DND-41 (cell line): ENCODE results near the gene SOX13.

ENCODE experiments used
- ATAC-seq: fragments of 200-7000 bp; cut with Tn5 transposase; 3 replicates; pipeline ENCODE4 v1.9.1; 2021; ENCODE audit warnings: low read depth; ENCODE audit not compliant: insufficient read depth
- DNase-seq: peaks from one replicate; pipeline ENCODE4 v3.0.0-alpha.2; 2020
- H2AFZ ChIP-seq: 2 replicates; pipeline ENCODE4 v1.6.0; 2012; ENCODE audit warnings: low read depth, low read length
- H3K27ac ChIP-seq: 2 replicates; pipeline ENCODE4 v1.5.1; 2012; ENCODE audit warnings: low read length, inconsistent platforms
- H3K27me3 ChIP-seq: fragments of 200-600 bp; sonication (generic); 2 replicates; pipeline ENCODE4 v1.6.0; 2012; ENCODE audit warnings: low read length, mild to moderate bottlenecking, inconsistent platforms; ENCODE audit not compliant: insufficient read depth, poor library complexity
- H3K36me3 ChIP-seq: 2 replicates; pipeline ENCODE4 v1.5.1; 2012; ENCODE audit warnings: low read length, inconsistent platforms; ENCODE audit not compliant: insufficient read depth
- H3K4me1 ChIP-seq: 2 replicates; pipeline ENCODE4 v1.5.1; 2012; ENCODE audit warnings: mild to moderate bottlenecking, low read length; ENCODE audit not compliant: insufficient read depth
- H3K4me2 ChIP-seq: 2 replicates; pipeline ENCODE4 v1.6.0; 2012; ENCODE audit warnings: mild to moderate bottlenecking, moderate library complexity, low read length, inconsistent platforms; ENCODE audit not compliant: insufficient read depth
- H3K4me3 ChIP-seq, 2 experiments: fragments of 200-600 bp in 1 of 2; shearing (Covaris generic) in 1 of 2; 2 replicates each; pipeline ENCODE4 v1.5.1; 2012 to 2016; ENCODE audit warnings: inconsistent platforms in 2 of 2, low read length in 2 of 2, mild to moderate bottlenecking in 2 of 2, low read depth in 1 of 2, moderate library complexity in 1 of 2
- H3K79me2 ChIP-seq: 2 replicates; pipeline ENCODE4 v1.6.0; 2012; ENCODE audit warnings: low read length, inconsistent platforms; ENCODE audit not compliant: insufficient read depth
- H3K9ac ChIP-seq: 2 replicates; pipeline ENCODE4 v1.6.0; 2012; ENCODE audit warnings: low read depth, mild to moderate bottlenecking, inconsistent platforms, low read length, moderate library complexity
- H3K9me3 ChIP-seq: 2 replicates; pipeline ENCODE4 v1.5.1; 2012; ENCODE audit warnings: low read length, moderate library complexity, mild to moderate bottlenecking, inconsistent platforms; ENCODE audit not compliant: insufficient read depth, severe bottlenecking
- H4K20me1 ChIP-seq: 2 replicates; pipeline ENCODE4 v1.6.0; 2012; ENCODE audit warnings: low read length; ENCODE audit not compliant: insufficient read depth
- EZH2 ChIP-seq: IDR thresholded peaks from 3 replicates; pipeline ENCODE4 v1.6.1; 2012; ENCODE audit warnings: borderline replicate concordance, low read depth, mild to moderate bottlenecking, moderate library complexity, low read length, inconsistent platforms; ENCODE audit not compliant: severe bottlenecking
- TF ChIP-seq, protein P1 (sequence below): IDR thresholded peaks from 2 replicates; pipeline ENCODE4 v1.5.1; 2012; ENCODE audit warnings: borderline replicate concordance, low read length, moderate library complexity, mild to moderate bottlenecking; ENCODE audit not compliant: poor library complexity, severe bottlenecking; ENCODE audit errors: extremely low read depth

The SOX13 gene

DNA sequence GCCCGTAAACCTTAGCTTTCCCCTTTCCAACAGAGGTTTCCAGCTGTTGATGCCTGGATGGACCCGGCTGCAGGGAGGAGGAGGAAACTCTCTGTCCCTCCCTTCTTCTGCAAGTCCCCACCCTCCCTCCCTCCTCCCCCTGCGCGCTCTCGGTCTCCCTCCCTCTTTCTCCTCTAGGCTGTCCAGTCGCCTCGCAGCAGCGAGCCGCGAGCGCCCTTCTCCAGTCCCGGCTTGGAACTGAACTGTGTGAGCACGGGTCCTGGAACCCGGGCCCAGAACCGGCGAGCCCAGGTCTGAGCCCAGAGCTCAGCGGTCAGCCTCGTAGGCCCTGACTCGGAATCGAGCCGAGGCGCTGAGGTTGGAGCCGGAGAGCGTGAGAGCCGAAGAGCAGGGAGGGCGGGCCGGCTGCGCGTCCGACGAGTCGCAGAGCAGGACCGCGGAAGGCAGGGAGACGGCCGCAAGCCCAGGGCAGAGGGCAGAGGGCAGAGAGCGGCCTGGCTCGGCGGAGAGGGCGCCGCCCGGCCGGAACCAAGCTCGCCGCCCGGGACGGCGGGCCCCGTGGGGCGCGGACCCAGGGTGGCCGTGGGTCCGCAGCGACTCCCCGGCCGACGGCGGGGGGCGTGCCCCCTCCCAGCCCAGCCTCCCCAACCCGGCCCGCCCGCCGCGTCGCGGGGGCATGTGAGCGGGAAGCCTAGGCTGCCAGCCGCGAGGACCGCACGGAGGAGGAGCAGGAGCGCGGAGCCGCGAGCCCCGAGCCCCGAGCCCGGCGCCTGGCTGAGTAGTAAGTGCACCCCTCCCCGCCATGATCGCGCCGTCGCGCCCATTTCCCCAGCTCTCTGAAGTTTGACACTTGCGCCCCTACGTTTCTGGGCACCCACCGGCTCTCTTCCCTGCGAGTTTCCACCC lies at the start of gene SOX13:
SOX13 (plus strand) TSS at position 185 of the 906 bp plus-strand sequence. CDS start 39,801 bp downstream, outside the sequence.
- Histone ChIP-seq H3K4me3 (no peak within 1 kb of the TSS), H3K27me3 (no peaks in the 10 kb centered on the region), H4K20me1 (no peaks in the 10 kb centered on the region), H3K36me3 (no peaks in the 10 kb centered on the region), H3K9ac (no peak within 1 kb of the TSS), H2AFZ (no peak within 1 kb of the TSS), H3K4me2 (no peak within 1 kb of the TSS), H3K27ac (no peak within 1 kb of the TSS), H3K9me3 (no peaks in the 10 kb centered on the region), H3K79me2 (no peaks in the 10 kb centered on the region), H3K4me1 (no peaks in the 10 kb centered on the region)
- TF ChIP-seq EZH2, result no peak
- TF ChIP-seq, protein P1, sequence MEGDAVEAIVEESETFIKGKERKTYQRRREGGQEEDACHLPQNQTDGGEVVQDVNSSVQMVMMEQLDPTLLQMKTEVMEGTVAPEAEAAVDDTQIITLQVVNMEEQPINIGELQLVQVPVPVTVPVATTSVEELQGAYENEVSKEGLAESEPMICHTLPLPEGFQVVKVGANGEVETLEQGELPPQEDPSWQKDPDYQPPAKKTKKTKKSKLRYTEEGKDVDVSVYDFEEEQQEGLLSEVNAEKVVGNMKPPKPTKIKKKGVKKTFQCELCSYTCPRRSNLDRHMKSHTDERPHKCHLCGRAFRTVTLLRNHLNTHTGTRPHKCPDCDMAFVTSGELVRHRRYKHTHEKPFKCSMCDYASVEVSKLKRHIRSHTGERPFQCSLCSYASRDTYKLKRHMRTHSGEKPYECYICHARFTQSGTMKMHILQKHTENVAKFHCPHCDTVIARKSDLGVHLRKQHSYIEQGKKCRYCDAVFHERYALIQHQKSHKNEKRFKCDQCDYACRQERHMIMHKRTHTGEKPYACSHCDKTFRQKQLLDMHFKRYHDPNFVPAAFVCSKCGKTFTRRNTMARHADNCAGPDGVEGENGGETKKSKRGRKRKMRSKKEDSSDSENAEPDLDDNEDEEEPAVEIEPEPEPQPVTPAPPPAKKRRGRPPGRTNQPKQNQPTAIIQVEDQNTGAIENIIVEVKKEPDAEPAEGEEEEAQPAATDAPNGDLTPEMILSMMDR, result no peak
- ATAC-seq, result no peak
- DNase-seq, result no peak

DNA sequence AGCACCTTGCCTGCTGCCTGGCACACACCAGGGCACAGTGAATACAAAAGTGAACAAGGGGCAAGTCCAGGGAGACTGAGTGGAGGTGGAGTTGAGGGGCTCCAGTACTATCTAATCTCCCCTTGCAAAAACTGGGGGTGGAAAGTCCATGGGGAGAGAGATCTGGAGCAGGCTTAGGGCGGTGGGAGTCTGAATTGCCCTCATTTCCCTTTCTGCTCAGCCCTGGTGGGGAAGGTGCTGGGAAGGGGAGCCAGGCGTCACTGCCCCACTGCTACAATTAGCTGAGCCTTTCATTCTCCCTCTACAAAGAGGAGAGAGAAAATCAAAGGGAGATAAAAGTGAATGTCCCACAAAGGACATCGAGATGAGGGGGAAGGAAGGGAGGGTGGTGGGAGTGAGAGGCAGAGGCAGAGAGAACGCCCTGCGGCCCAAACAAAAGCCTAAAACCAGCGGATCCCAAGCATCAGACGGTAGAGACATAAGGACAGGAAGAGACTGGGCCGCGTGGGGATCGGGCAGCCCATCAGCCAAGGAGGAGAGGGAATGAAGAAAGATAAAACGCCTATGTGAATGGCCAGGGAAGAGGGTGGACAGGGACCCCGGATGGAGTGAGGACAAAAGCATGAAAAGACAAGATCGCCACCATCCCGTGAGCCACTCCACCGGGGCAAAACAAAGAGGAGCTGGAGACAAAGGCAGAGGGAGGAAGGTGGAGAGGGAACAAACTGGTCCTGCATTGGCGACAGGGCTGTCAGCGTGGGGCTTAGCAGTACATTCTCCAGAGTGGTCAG lies 46.8 kb upstream of the SOX13 start:
- Histone ChIP-seq H3K4me2 (no peak overlapping the region), H3K27ac (no peak overlapping the region), H3K36me3 (no peaks in the 10 kb centered on the region), H3K27me3 (peaks cover 32% of the 10 kb centered on the region), H2AFZ (no peak overlapping the region), H3K4me1 (no peaks in the 10 kb centered on the region), H3K9ac (no peak overlapping the region), H4K20me1 (no peaks in the 10 kb centered on the region), H3K4me3 (no peak overlapping the region), H3K79me2 (no peaks in the 10 kb centered on the region), H3K9me3 (no peaks in the 10 kb centered on the region)
- TF ChIP-seq, protein P1, result no peak
- no peak for TF ChIP-seq EZH2
- no peak for DNase-seq
- ATAC-seq, result no peak

DNA sequence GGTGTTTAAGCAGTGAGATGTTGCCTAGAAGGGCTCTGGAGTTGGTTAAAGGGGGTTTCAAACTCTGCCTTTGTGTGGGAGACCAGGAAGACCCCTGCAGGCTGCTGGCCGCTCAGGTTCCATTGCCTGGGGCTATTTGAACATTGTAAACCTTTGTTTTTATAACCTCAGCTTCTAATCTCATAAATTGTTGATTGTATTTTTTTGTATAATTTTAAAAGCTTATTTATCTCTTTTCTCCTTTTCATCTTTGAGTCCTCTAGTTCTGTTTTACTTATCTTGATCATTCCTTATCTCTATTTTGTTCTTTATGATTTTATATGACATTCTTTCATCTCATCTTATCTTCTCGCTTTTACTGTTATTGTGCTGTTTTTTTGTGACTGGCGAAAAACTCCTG lies 45.5 kb upstream of the SOX13 start:
- no peaks in the 10 kb centered on the region for H3K36me3 ChIP-seq
- no peak overlapping the region for H3K9ac ChIP-seq
- H3K9me3 ChIP-seq, result no peaks in the 10 kb centered on the region
- no peaks in the 10 kb centered on the region for H3K4me1 ChIP-seq
- H3K27me3 ChIP-seq, result peaks cover 39% of the 10 kb centered on the region
- no peak overlapping the region for H3K27ac ChIP-seq
- no peaks in the 10 kb centered on the region for H4K20me1 ChIP-seq
- no peak overlapping the region for H2AFZ ChIP-seq
- DNase-seq (no peak), ATAC-seq (no peak)
- no peaks in the 10 kb centered on the region for H3K79me2 ChIP-seq
- no peak overlapping the region for H3K4me3 ChIP-seq
- TF ChIP-seq, protein P1, result no peak
- no peak overlapping the region for H3K4me2 ChIP-seq
